AG09319 (cell line): ENCODE measurements around the gene ABHD6.

ENCODE experiments used
- DNase-seq: peaks from one replicate; pipeline ENCODE4 v3.0.0-alpha.2; 2010; ENCODE audit warnings: low read depth; ENCODE audit errors: extremely low read depth
- TF ChIP-seq, protein P1 (sequence below): IDR thresholded peaks from 2 replicates; pipeline ENCODE4 v1.5.1; 2011; ENCODE audit warnings: low read depth, mild to moderate bottlenecking, inconsistent platforms, low read length, moderate library complexity

Gene ABHD6

GRCh38 chr3:58329150-58329921, 91.7 kb downstream of the ABHD6 start:
- TF ChIP-seq, protein P1, sequence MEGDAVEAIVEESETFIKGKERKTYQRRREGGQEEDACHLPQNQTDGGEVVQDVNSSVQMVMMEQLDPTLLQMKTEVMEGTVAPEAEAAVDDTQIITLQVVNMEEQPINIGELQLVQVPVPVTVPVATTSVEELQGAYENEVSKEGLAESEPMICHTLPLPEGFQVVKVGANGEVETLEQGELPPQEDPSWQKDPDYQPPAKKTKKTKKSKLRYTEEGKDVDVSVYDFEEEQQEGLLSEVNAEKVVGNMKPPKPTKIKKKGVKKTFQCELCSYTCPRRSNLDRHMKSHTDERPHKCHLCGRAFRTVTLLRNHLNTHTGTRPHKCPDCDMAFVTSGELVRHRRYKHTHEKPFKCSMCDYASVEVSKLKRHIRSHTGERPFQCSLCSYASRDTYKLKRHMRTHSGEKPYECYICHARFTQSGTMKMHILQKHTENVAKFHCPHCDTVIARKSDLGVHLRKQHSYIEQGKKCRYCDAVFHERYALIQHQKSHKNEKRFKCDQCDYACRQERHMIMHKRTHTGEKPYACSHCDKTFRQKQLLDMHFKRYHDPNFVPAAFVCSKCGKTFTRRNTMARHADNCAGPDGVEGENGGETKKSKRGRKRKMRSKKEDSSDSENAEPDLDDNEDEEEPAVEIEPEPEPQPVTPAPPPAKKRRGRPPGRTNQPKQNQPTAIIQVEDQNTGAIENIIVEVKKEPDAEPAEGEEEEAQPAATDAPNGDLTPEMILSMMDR = no peak
- DNase-seq = no peak

DNA sequence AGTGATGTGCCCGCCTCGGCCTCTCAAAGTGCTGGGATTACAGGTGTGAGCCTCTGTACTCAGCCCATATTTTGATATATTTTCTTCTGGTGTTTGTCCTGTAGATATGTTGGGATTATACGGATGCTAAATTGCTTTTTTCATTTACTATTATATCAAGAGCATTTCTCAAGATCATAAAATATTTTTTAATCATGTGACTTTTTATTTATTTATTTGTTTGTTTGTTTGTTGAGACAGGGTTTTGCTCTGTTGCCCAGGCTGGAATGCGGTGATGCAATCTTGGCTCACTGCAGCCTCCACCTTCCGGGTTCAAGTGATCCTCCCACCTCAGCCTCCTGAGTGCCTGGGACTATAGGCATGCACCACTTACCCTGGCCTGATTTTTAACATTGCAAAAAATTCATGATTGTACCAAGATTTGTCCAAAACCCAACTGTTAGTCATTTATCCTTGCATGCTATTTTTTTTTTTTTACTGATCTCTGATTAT, 92.4 kb downstream of the ABHD6 start:
- TF ChIP-seq, protein P1 = no peak
- DNase-seq = no peak

DNA sequence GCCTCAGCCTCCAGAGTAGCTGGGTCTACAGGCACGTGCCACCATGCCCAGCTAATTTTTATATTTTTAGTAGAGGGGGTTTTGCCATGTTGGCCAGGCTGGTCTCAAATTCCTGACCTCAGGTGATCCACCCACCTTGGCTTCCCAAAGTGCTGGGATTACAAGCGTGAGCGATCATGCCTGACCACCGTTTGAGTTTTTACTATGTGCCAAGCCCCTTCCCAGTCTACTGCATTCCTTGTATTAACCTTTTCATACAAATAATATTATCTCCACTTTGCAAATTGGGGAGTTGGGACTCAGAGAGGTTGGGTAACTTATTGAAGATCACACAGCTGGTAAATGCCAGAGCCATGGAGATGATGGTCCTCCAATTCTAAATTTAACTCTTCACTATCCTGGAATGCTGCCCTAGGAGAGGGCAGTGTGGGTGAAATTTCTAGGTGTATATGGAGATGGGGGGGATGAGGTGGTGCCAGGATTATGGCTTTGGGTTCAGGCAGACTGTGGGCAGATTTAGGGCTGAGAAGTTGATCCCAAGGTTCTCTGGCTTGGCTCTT, 94.1 kb downstream of the ABHD6 start:
- TF ChIP-seq, protein P1 = no peak

DNA sequence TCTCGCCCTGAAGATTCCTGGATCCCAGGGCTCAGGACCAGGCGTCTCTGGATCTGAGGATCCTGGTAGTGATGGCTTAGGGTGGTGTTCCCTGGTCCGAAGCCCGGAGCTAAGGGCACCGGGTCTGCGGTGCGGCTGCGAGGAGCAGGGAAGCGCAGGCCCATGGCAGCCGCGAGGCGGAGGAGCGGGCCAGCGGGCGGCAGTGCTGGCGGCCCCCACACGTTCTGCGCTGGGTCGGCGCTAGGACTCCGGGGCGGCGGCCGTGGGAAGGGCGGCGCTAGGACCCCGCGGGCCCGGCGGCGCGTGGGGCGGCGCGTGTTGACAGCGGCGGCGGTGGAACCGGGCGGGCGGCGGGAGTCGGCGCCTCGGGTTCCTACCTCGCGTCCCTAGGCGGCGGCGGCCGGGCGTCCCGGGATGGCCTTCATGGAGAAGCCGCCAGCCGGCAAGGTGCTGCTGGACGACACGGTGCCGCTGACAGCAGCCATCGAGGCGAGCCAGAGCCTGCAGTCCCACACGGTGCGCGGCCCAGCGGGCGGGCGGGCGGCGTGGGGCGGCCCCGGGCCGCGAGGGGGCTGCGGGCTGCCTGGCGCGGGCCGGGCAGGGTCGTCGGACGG, 95.1 kb downstream of the ABHD6 start, which contains the start of gene PXK:
Gene PXK (plus strand): TSS at position 318 of the 614 bp plus-strand sequence. CDS start 97 bp downstream, at position 415.
- DNase-seq = peak; percentile 50
- TF ChIP-seq, protein P1 = no peak; the same call in 1 of the 2 replicates

More for the DNA sequence above, 94.1 kb downstream of the ABHD6 start:
- DNase-seq = no peak

DNA sequence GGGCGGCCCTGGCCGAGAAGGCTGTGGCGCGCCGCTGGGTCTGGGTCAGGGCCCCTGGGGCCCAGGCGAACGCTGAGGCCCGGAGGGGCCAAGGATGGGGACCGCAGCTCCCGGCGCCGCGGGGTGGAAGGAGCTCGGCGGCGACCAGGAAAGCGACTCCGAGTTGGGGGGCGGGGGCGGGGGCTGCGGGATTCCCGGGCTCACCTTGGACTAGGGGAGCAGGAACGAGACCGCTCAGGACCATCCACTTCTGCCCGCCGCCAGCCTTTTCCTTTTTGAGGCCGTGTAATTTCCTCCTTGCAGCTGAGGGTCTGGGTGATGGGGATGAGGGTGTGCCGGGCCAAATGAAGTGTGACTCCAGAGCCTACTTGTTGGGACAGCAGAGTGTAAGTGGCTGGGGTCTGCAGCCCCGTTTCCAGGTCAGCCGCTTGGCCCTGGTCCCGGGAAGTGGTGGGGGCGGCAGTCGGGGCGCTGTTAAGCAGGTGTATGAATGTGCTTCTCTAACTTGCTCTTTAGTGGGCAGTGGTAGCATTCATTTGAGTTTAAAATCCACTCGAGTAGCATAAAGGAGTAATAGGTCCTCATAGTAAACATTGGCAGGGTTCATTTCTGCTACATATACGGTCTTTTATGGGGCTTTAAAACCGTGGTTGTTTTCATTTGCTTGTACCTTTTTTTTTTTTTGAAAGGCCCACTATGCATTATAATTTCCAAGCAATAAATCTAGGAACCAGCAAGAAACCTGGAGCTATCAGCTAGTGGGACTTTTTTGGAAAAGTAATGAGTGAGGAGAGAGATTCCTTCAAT, 95.8 kb downstream of the ABHD6 start:
- no peak for DNase-seq

DNA sequence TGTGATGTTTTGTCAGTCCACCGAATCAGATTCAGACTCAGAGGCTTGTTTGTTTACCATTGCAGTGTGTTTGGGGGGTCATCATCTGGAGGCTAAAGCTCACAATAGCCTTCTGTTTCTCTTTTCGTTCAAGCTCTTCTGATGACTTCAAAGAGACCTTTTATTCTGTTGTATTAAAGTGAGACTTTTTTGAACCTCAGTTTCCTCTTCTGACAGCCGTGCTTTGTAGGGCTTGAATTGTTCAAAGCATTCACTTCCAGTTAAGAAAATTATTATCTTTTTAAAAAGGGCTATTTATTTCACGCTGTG, 96.4 kb downstream of the ABHD6 start:
- TF ChIP-seq, protein P1 = no peak
- DNase-seq = no peak

More for the DNA sequence above, 95.8 kb downstream of the ABHD6 start:
- TF ChIP-seq, protein P1 = peak; percentile 1; the same call in 1 of the 2 replicates
